ENCODE measurements around the gene PDXDC1.
"Not testable (repeated sequence)": the region's sequence is repeated elsewhere in the genome, so short reads cannot be mapped to it uniquely, and the experiment has no call there.

DNA sequence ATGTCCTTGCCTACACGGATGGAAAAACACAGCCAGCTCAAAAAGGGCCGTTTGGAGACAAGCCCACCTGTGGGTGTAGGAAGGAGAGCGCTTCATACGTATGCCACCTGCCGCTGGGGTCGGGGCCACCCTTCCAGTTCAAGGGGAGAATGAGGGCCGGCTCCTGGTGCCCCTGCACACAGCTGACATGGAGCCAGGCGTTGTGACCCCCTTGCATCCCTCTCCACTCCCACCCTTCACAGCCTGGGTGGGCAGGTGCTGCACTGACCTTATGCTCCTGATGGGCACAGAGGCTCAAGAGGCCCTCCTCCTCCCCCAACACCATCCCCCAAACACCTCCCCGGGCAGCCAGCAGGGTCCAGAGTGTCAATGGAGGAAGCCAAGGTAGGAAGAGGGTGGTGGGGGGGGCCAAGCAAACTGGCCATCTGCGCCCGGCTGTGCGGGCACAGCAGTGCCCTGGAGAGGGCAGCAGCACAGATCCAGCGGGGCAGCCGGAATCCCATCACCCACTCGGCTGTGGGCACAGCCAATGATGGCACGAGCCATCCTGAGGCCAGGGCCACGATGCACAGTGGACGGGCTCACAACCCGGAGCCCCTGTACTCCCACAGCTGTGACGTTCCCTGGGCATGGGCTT lies 170.1 kb downstream of the PDXDC1 start:
- TF ChIP-seq EZH2 (IDR thresholded peaks at IDR 0.05; ENCODE audit: borderline replicate concordance, insufficient read depth, low read depth, low read length, poor library complexity, severe bottlenecking), result not testable (repeated sequence)
- TF ChIP-seq, protein P1, sequence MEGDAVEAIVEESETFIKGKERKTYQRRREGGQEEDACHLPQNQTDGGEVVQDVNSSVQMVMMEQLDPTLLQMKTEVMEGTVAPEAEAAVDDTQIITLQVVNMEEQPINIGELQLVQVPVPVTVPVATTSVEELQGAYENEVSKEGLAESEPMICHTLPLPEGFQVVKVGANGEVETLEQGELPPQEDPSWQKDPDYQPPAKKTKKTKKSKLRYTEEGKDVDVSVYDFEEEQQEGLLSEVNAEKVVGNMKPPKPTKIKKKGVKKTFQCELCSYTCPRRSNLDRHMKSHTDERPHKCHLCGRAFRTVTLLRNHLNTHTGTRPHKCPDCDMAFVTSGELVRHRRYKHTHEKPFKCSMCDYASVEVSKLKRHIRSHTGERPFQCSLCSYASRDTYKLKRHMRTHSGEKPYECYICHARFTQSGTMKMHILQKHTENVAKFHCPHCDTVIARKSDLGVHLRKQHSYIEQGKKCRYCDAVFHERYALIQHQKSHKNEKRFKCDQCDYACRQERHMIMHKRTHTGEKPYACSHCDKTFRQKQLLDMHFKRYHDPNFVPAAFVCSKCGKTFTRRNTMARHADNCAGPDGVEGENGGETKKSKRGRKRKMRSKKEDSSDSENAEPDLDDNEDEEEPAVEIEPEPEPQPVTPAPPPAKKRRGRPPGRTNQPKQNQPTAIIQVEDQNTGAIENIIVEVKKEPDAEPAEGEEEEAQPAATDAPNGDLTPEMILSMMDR (IDR thresholded peaks at IDR 0.05), result not testable (repeated sequence)

Measured in B cell (primary cell).